Activated CD4-positive, alpha-beta T cell treated with anti-CD3 and anti-CD28 coated beads, Interleukin-2, amount 50 U/mL, for 24 hours (primary cell): ENCODE measurements around the gene MAP2K1.
"Not testable (repeated sequence)": the region's sequence is repeated elsewhere in the genome, so short reads cannot be mapped to it uniquely, and the experiment has no call there.

Source experiments
- DNase-seq, 2 donors: peaks; one replicate each; pipeline ENCODE4 v3.0.0-alpha.2; 2020; ENCODE audit warnings: low read depth in 1 of 2, low spot score in 1 of 2

The MAP2K1 gene

DNA sequence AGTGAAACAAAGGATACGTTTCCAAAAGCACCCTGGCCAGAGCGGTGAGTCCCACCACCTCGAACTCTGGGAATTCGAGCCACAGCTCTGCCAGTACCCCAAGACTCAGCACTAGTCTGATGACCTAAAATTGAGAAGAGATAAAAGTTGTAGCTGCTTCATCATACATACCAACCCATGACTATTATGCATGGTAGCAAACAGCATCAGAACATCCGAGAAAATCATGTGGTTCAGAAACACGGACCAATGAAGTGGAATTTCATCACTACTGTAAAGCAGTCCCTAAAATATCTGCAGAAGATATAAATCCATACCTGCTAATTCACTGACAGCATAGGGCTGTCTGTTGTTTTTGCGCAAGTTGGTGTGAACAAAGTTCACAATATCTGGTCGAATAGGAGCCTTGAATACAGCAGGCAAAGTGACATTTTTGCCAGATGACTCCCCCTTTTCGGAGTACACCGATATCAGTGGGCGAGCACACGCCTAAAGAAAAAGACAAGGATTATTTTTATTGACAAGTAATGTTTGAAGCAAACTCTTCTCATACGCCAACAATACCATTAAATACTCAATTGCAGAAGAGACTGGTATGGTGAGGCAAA, 116.4 kb downstream of the MAP2K1 start:
- DNase-seq, result not testable (repeated sequence)

DNA sequence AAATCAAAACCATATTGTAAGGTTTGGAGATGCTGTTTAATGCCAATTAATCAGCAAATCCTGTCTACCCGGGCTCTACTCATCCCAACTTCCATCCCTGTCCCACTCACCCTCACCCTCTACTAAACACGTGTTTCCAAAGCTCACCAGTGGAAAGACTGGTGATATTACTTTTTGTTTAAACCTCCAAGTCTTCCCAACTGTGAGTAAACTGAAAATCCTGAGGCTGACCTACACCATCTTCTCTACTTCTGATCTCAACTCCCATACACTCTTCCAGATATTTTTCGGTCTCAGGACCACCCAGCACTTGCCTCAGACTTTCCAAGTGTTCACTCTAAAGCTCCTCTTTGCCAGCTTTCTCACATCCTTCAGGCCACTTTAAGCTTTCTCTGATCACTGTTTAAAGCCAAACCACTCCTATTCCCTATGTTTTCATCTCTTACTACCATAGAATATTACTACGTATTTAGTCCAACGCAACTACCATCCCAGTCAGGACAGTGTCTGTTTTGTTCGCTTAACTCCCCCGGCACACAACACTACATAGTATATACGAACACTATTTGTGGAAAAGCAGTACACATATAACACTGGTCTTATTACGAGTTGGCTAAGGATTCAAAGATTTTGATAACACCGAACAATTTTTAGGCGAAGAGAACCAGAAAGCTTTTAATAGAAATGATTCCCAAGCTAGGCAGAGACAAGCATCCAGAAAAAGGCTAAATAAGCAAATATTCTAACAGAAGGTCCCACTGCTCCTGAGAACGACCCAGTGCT, 117.3 kb downstream of the MAP2K1 start:
- no peak for DNase-seq

DNA sequence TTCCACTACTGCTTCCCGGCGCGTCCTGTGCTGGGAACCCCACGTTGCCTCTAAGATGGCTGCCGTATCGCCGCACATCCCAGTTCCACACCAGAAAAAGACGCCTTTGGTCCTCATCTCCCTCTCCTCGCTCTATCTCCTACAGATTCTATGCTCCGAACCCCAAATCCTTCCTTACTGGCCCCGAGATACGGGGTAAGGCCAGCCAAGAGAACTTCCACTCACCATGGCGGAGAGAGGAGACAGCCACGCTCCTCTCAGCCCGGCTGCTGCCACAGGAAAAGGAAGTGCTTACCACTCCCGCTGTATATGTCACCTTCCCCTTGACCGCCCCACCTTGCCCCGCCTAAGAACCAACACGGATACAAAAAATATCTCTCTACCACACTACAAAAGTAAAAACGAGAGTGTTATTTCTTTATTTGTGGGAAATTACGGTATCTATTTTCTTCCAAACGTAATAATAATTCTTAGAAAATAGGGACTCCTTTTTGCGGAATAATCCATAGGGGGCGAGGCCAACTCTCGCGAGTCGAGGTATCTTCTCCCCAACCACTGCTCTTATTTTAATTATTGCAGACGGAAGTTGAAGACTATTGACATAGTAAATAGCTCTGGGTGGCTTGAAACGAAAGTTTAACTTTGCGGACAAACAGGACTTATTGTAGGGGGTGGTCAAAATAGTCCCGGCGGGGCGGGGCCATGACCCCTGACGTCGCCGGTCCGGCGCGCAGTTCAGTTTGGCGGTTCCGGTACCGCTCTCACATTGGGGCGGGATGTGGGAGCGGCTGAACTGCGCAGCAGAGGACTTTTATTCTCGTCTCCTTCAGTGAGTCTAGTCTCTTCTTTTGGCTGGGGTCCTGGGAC, 118.1 kb downstream of the MAP2K1 start, which contains the start of the genes RPL4 and ZWILCH:
Gene RPL4 (minus strand): TSS at position 293 of the 867 bp plus-strand sequence. CDS start 65 bp downstream, at position 228.
Gene ZWILCH (plus strand): TSS at position 764 of the 867 bp plus-strand sequence. CDS start 13 bp downstream, at position 777.
- DNase-seq, result peak; percentile 67 to 76

DNA sequence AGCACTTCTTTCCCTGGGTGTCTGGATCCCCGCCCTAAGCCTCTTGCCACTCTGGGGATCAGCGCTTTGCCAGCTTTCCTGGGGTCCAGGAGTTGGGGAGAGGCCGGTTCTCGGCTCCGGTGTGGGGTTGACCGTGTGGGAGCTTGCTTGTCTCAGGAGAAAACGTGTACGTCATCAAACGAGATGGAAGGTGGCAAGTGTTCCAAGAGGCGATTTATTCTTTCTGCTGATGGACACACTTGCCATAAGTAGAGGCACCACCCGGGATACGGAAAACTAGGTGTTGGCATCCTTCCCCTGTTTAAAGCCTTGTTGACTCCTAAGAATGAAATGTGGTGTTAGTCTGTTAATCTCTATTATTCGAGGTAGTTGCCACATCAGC, 118.7 kb downstream of the MAP2K1 start:
- no peak for DNase-seq

DNA sequence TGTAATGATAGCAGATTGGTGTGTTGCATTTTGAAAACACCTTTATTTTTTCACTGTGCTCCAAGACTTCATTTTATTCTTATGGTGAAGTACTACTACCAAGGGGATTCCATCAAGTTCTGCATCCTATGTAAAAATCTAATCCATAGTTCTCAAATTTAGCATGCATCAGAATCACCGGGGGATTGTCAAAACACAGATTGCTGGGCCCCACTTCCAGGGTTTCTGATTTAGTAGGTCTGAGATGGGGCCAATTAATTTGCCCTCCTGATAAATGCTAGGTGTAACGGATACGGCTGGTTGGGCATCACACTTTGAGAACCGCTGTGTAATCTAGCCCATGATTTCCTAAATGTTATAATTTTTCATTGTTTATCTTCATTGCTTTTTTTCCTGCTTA, 119.1 kb downstream of the MAP2K1 start:
- no peak for DNase-seq

DNA sequence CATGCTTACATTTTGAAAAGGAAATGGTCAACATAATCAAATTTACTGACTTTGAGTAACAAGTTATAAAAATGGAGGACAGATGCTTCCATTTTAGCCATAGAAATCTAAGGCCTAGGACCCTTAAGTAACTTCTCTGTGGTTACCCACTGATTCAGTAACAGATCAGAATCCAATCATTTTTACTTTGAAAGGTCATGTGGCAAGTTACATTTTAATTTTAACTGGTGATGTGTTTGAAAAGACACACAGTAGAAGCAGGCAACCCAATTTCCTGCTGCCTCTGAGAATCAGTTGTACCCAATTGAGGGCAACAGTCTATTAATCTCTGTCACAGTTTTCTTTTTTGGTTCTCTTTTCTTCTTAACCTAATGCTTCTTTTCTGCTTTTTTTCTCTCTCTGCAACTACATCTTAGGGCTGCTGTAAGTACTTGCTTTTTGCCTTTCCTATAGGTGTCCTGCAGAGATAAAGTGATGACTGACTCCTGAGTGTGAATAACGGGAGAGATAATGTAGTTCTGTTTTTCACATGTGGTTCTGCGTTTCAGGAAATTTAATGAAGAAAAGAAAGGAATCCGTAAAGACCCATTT, 121.7 kb downstream of the MAP2K1 start:
- no peak for DNase-seq

DNA sequence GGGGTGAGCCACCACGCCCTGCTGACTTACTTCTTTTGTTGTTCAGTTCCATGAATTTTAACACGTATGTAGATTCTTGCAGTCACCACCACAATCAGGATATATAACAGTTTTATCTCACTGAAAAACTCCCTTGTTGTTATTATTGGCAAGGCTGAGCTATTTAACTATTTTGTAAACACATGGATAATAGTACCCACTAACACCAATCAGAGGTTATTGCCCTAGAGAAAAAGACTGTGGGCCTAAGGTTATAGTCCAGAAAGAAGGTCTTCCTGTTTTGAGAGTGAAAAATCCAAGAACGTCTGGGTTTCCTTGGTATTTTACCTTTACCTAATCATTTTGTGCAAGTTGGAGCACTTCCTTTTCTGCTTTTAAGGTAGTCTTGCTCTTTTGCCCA, 127.9 kb downstream of the MAP2K1 start:
- DNase-seq, result no peak

DNA sequence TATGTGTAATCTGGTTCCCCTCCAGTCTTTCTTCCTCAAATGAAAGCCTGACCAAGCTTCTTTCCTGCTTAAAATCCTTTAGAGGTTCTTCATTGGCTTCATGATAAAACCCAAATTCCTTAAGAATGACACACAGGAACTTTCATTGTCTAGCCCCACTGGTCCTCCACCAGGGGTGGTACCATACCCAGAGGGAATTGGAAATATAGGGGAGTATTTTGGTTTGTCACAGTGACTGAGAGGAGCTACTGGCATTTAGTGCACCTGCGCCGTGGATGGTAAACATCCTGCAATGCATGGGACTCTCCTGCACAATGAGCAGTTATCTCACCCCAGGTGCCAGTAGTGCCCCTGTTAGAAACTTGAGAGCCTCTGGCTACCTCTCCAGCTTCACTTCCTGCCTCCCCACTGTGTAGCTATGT, 129.2 kb downstream of the MAP2K1 start:
- no peak for DNase-seq

DNA sequence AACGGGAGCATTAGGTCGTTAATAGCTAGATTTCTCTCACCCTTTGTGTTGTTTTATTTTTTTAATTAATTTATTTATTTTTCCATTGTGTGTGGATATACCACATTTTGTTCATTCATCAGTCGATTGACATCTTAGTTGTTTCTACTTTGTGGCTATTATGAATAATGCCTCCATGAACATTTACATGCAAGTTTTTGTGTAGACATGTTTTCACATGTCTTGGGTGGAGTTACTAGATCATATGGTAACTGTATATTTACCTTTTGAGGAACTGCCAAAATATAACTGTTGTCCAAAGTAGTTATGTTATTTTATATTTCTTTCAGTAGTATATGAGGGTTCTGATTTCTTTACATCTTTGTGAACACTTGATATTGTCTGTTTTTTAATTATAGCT, 137.2 kb downstream of the MAP2K1 start:
- no peak for DNase-seq

DNA sequence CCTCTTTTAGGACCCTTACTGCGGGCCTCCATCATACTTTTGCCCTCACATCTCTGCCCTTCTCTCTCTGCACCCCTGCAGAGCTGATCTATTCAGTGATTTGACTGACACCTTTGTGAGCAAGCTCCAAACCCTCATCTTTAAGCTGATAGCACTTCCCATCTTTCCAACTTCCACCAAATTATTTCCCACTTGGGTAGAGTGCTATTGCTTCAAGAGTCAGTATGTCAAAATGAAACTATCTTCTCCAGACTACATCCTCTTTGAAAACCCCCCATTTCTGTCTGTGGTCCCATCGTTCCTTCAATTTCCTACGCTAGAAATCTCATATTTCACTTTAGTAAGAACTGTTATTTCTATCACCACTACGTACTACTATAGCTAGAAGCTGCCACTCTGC, 138.1 kb downstream of the MAP2K1 start:
- no peak for DNase-seq

DNA sequence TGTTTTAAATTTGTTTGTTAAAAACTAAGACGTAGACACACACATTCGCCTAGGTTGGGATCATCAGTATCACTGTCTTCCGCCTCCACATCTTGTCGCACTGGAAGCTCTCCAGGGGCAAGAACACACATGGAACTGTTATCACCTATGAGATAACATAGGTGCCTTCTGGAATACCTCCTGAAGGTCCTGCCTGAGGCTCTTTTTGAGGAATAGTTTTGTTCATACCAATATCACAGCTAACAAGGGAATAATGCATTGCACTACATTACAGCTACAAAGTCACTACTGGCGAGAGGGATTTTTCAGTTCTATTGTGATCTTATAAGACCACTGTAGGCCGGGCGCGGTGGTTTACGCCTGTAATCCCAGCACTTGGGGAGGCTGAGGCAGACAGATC, 148.3 kb downstream of the MAP2K1 start:
- no peak for DNase-seq
